GM13976 (cell line): ENCODE data around the gene FMR1.

Experiments used
- DNase-seq: peaks from one replicate; pipeline ENCODE4 v3.0.0; 2012; ENCODE audit warnings: low spot score
- in situ Hi-C: fragments of 300-500 bp; cut with MboI; formaldehyde crosslinking; loops from one replicate; pipeline ENCODE4 v1.12.0; 2022; ENCODE audit warnings: low sequenced_read_pairs, mixed read lengths, inconsistent platforms; ENCODE audit not compliant: unreplicated experiment
- TF ChIP-seq, protein P1 (sequence below): IDR thresholded peaks from 2 replicates; pipeline ENCODE4 v1.5.1; 2012; ENCODE audit warnings: borderline replicate concordance, mild to moderate bottlenecking; ENCODE audit not compliant: insufficient read depth; ENCODE audit errors: extremely low read depth, missing control alignments, control extremely low read depth

The FMR1 gene

DNA sequence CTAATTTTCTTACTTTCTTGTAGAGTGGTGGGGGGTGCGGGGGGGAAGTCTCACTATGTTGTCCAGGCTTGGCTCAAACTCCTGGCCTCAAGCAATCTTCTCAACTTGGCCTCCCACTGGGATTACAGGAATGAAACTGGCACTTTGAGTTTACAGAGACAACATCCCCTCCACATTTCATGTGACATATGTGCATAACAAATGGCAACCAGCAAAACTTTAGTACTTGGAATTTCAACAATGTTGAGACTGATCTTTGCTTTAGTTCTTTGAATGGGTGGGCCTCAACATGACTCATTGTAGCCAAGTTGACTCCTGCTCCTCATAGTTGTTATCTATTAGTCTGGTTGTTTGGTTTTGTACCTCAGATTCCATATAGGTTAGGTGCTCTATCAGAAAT is 11.4 kb upstream of the FMR1 start:
- DNase-seq = no peak
- TF ChIP-seq, protein P1, sequence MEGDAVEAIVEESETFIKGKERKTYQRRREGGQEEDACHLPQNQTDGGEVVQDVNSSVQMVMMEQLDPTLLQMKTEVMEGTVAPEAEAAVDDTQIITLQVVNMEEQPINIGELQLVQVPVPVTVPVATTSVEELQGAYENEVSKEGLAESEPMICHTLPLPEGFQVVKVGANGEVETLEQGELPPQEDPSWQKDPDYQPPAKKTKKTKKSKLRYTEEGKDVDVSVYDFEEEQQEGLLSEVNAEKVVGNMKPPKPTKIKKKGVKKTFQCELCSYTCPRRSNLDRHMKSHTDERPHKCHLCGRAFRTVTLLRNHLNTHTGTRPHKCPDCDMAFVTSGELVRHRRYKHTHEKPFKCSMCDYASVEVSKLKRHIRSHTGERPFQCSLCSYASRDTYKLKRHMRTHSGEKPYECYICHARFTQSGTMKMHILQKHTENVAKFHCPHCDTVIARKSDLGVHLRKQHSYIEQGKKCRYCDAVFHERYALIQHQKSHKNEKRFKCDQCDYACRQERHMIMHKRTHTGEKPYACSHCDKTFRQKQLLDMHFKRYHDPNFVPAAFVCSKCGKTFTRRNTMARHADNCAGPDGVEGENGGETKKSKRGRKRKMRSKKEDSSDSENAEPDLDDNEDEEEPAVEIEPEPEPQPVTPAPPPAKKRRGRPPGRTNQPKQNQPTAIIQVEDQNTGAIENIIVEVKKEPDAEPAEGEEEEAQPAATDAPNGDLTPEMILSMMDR = no peak
- in situ Hi-C loops = no loop called here

DNA sequence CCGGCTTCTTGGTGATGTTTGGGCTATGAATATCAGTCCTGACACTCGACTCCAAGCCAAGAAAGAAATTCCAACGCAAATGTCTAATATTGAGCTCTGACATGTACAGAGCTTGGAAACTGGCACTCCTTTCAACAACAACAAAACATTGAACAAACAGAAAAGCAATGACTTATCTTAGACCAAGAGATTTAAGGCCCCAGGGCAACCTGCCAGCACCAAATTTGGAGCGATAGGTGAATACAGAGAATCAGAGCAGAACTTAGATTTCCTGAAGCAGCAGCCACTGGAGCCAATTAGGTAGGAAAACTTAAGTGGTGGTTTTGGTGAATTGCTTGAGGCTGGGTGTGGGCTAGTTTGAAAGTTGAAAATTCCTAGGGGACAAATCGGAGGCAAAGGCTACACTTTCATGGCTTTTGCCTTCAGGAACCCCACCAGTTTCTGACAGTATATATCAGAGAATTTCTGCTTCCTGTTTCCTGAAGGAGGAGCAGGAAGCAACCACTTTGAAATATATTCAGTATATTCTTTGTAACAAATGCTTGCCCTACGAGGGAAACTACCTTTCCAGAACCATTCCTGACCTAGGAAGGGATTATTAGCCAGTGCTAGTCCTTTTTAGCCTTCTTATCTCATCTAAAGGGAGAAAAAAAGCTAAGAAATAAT is 10.1 kb upstream of the FMR1 start:
- TF ChIP-seq, protein P1 = no peak
- DNase-seq = no peak
- in situ Hi-C loops = no loop called here

DNA sequence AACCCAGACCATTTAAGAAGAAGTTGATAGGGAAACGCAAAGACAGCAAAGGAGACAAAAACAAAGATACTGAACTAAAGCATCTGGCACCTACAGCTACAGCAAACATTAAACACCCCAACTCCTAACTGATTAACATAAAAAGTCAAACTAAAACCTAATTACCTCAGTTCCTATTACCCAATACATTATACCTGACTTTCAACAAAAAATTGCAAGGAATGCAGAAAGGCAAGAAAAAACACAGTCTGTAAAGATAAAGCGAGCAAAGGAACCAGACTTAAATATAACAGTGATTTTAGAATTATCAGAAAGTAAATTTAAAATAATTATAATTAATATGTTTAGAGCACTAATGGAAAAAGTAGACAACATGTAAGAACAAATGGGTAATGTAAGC is 9.4 kb upstream of the FMR1 start:
- TF ChIP-seq, protein P1 = no peak
- in situ Hi-C loops = no loop called here
- DNase-seq = no peak

DNA sequence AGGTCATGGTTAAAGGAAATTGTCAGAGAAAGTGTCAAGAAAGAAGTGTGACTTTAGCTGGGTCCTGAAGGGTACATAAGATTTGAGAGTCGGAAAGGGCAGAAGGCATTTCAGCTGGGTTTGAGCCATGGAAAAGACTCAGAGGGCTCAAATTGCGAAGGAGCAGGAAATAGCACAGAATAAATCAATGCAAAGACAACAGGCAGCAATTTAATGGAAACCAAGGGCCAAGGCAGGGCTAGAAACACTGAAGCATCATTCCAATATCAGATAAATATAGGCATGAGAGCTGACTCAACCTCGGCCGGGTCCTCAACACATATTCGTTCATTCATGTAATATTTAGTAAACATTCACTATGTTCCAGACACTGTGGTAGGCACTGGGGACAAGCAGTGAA is 3.6 kb upstream of the FMR1 start:
- in situ Hi-C loops = no loop called here
- no peak for DNase-seq
- TF ChIP-seq, protein P1 = no peak

DNA sequence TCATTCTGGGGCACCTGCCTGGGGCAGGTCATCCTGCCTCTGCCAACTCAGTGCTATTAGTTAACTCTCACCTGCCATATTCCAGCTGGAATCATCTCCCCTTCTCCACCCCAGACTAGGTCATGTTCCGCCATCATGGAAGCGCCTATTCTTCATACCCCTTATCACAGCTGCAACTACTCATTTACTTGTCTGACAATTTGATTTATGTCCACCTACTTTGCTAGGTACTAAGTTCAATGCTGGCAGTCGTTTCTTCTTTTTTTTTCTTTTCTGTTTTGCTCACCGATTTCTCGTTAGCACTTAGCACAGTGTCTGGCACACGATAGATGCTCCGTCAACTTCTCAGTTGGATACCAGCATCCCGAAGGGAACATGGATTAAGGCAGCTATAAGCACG is 1.1 kb upstream of the FMR1 start:
- DNase-seq = no peak
- in situ Hi-C loops = no loop called here
- TF ChIP-seq, protein P1 = no peak

DNA sequence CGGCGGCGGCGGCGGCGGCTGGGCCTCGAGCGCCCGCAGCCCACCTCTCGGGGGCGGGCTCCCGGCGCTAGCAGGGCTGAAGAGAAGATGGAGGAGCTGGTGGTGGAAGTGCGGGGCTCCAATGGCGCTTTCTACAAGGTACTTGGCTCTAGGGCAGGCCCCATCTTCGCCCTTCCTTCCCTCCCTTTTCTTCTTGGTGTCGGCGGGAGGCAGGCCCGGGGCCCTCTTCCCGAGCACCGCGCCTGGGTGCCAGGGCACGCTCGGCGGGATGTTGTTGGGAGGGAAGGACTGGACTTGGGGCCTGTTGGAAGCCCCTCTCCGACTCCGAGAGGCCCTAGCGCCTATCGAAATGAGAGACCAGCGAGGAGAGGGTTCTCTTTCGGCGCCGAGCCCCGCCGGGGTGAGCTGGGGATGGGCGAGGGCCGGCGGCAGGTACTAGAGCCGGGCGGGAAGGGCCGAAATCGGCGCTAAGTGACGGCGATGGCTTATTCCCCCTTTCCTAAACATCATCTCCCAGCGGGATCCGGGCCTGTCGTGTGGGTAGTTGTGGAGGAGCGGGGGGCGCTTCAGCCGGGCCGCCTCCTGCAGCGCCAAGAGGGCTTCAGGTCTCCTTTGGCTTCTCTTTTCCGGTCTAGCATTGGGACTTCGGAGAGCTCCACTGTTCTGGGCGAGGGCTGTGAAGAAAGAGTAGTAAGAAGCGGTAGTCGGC is 528 bp downstream of the FMR1 start:
- TF ChIP-seq, protein P1 = no peak
- in situ Hi-C loops = no loop called here
- peak; percentile 18 for DNase-seq
